NT2/D1 (cell line): Measurements from ENCODE around the gene MRPL49.
"Not testable (repeated sequence)": the region's sequence is repeated elsewhere in the genome, so short reads cannot be mapped to it uniquely, and the experiment has no call there.

Experiments
- DNase-seq: peaks from one replicate; pipeline ENCODE4 v3.0.0-alpha.2; 2011; ENCODE audit warnings: low read depth, low spot score
- H3K27me3 ChIP-seq: 2 replicates; pipeline ENCODE4 v1.6.0; 2011; ENCODE audit warnings: mild to moderate bottlenecking; ENCODE audit not compliant: insufficient read length, insufficient read depth
- H3K36me3 ChIP-seq: 2 replicates; pipeline ENCODE4 v1.6.1; 2011; ENCODE audit warnings: mild to moderate bottlenecking, low read length, mixed read lengths; ENCODE audit not compliant: insufficient read depth, insufficient read length
- H3K4me1 ChIP-seq: 2 replicates; pipeline ENCODE4 v1.5.1; 2011; ENCODE audit not compliant: insufficient read depth, insufficient read length
- H3K4me3 ChIP-seq: 2 replicates; pipeline ENCODE4 v1.5.1; 2011; ENCODE audit warnings: low read depth; ENCODE audit not compliant: insufficient read length
- H3K9ac ChIP-seq: 2 replicates; pipeline ENCODE4 v1.6.0; 2011; ENCODE audit warnings: low read depth; ENCODE audit not compliant: insufficient read length
- H3K9me3 ChIP-seq: 2 replicates; pipeline ENCODE4 v1.5.1; 2011; ENCODE audit warnings: mild to moderate bottlenecking, low read length; ENCODE audit not compliant: insufficient read depth
- SUZ12 ChIP-seq: IDR thresholded peaks from 2 replicates; pipeline ENCODE4 v1.6.1; 2011; ENCODE audit not compliant: insufficient read length, insufficient read depth; ENCODE audit errors: extremely low read depth
- YY1 ChIP-seq: IDR thresholded peaks from 2 replicates; pipeline ENCODE4 v1.6.1; 2011; ENCODE audit not compliant: insufficient read length, insufficient read depth
- ZNF274 ChIP-seq: IDR thresholded peaks from 2 replicates; pipeline ENCODE4 v1.6.1; 2011; ENCODE audit warnings: mild to moderate bottlenecking, low read depth, low read length

MRPL49 gene

DNA sequence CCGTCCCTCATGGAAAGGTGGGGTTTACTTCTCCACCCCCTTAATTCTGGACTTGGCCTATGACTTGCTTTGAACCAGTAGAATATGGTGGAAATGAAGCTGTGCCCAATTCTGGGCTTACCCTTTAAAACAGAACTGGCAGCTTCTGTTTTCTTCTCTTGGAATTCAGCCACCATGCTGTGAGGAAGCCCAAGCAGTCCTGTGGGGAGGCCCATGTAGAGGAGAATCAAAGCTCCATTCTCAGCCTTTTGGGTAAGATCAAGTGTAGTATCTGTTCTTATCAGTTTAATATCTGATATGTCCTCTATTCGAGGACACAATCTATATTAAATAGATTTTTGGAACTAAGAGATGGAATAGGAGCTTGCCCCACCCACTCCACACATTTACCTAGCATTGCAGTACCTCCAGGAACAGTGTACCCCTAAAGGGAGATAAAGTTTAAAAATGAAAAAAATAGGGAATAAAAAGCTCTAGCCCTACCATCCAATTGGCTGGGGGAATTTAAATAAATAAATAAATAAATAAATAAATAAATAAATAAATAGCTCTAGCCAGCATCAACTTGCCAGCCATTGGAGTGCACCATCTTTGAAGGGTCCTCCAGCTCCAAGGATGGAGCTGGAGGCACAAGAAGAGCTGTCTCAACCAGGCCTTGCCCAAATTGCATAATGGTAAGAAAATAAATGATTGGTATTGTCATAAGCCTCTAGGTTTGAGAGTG, 25.4 kb downstream of the MRPL49 start:
- no peaks in the 10 kb centered on the region for H3K36me3 ChIP-seq
- no peak overlapping the region for H3K4me3 ChIP-seq
- no peak overlapping the region for H3K9ac ChIP-seq
- no peak for TF ChIP-seq SUZ12
- TF ChIP-seq ZNF274 = no peak
- no peak for TF ChIP-seq YY1
- H3K9me3 ChIP-seq = peaks cover 19% of the 10 kb centered on the region
- no peak for DNase-seq
- no peaks in the 10 kb centered on the region for H3K27me3 ChIP-seq
- peaks cover 7% of the 10 kb centered on the region for H3K4me1 ChIP-seq

DNA sequence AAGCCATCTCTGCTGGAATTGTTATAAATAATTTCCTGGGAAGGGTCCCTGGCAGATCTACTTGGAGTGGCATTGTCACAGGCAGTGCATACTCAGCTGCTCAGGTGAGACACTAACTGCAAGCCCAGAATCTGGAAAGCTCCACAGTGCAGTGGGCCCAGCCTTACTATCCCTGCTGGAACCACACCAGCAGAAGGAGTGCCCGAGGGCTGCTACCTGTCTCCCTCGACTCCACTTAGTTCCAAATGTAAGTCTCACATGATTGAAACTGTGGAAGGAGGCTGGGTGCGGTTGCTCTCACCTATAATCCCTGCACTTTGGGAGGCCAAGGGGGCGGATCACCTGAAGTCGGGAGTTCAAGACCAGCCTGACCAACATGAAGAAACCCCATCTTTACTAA, 26.5 kb downstream of the MRPL49 start:
- no peak for TF ChIP-seq SUZ12
- TF ChIP-seq YY1 = no peak
- no peak for TF ChIP-seq ZNF274
- H3K9ac ChIP-seq = no peak overlapping the region
- peaks cover 7% of the 10 kb centered on the region for H3K4me1 ChIP-seq
- no peak for DNase-seq
- no peak overlapping the region for H3K4me3 ChIP-seq
- H3K27me3 ChIP-seq = no peaks in the 10 kb centered on the region
- H3K9me3 ChIP-seq = peaks cover 19% of the 10 kb centered on the region
- H3K36me3 ChIP-seq = no peaks in the 10 kb centered on the region

DNA sequence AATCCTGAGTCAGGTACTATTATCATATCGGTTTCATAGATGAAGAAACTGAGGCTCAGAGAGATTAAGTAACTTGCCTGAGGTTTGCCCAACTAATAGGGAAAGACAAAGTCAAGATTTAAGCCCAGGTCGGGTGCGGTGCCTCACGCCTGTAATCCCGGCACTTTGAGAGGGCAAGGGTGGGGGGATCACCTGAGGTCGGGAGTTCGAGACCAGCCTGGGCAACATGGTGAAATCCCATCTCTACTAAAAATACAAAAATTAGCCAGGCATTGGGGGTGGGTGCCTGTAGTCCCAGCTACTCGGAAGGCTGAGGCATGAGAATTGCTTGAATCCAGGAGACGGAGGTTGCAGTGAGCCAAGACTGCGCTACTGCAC, 28.0 kb downstream of the MRPL49 start:
- H3K4me1 ChIP-seq, H3K36me3 ChIP-seq, DNase-seq, H3K27me3 ChIP-seq, H3K4me3 ChIP-seq, H3K9ac ChIP-seq: not testable (repeated sequence)
- H3K9me3 ChIP-seq = peaks cover 19% of the 10 kb centered on the region

GRCh38 chr11:65150509-65151299, 28.6 kb downstream of the MRPL49 start:
- H3K27me3 ChIP-seq = no peaks in the 10 kb centered on the region
- no peak overlapping the region for H3K4me3 ChIP-seq
- peaks cover 7% of the 10 kb centered on the region for H3K4me1 ChIP-seq
- H3K9ac ChIP-seq = no peak overlapping the region
- H3K9me3 ChIP-seq = peaks cover 19% of the 10 kb centered on the region
- DNase-seq = no peak
- no peaks in the 10 kb centered on the region for H3K36me3 ChIP-seq
- TF ChIP-seq YY1 (no peak), SUZ12 (no peak), ZNF274 (no peak)

DNA sequence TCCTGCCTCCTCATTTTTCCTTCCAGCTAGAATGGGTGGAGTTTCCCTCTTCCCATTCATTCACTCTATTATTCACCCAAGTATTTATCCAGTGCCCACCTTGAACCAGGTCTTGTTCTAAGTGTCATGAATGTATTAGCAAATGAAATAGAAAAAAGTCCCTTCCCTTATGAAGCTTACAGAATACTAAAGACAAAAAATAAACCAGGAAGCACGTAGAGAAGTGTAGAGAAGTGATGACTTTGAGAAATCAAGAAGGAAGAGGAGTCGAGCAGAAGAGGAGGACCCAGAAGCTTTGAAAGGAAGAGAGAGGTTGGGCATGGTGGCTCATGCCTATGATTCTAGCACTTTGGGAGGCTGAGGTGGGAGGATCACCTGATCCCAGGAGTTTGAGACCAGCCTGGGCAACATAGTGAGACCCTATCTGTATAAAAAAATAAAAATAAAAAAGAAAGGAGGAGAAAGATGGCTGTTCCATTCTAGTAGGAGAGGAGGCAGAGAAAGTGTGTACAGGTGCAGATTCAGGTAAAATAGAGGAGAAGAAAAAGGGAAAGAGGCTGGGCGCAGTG, 29.3 kb downstream of the MRPL49 start:
- Histone ChIP-seq H3K36me3 (no peaks in the 10 kb centered on the region), H3K4me3 (no peak overlapping the region), H3K27me3 (no peaks in the 10 kb centered on the region), H3K9ac (no peak overlapping the region), H3K4me1 (peaks cover 7% of the 10 kb centered on the region), H3K9me3 (peaks cover 16% of the 10 kb centered on the region)
- TF ChIP-seq YY1 (no peak), SUZ12 (no peak), ZNF274 (no peak)
- no peak for DNase-seq

- peaks cover 7% of the 10 kb centered on the region for H3K4me1 ChIP-seq
- H3K4me3 ChIP-seq = no peak overlapping the region
- no peaks in the 10 kb centered on the region for H3K36me3 ChIP-seq
- no peaks in the 10 kb centered on the region for H3K27me3 ChIP-seq
- H3K9me3 ChIP-seq = peaks cover 9% of the 10 kb centered on the region; the same call in 1 of the 2 replicates
- no peak for DNase-seq
- TF ChIP-seq ZNF274 (no peak), SUZ12 (no peak), YY1 (no peak)
- H3K9ac ChIP-seq = no peak overlapping the region
Measured at GRCh38 chr11:65152122-65152521, 30.0 kb downstream of the MRPL49 start.

- no peak for DNase-seq
- H3K27me3 ChIP-seq = no peaks in the 10 kb centered on the region
- no peaks in the 10 kb centered on the region for H3K36me3 ChIP-seq
- TF ChIP-seq ZNF274 (no peak), YY1 (no peak), SUZ12 (no peak)
- H3K9me3 ChIP-seq = no peaks in the 10 kb centered on the region
- H3K9ac ChIP-seq = no peak overlapping the region
- no peaks in the 10 kb centered on the region for H3K4me1 ChIP-seq
- H3K4me3 ChIP-seq = no peak overlapping the region
Measured at GRCh38 chr11:65156256-65156655, 34.1 kb downstream of the MRPL49 start.
